WTC11 (cell line): ENCODE results near the gene TSPAN5. TPM values are rescaled to one million over a fixed set of nuclear protein-coding genes. Genes with fewer than 3 reads are reported as not detected.

ENCODE experiments used
- ATAC-seq: fragments of 200-7000 bp; cut with Tn5 transposase; 2 replicates; pipeline ENCODE4 v1.10.0; 2021; ENCODE audit warnings: mild to moderate bottlenecking, moderate library complexity
- CTCF ChIA-PET: fragments of 300-600 bp; sonication (Branson Sonifier 250); formaldehyde crosslinking; loops from one replicate; lab custom pipeline; 2021; ENCODE audit warnings: antibody characterized with exemption; lab: Charles Lee
- POLR2A ChIA-PET: fragments of 350-600 bp; sonication (Branson Sonifier 250); formaldehyde crosslinking; loops from one replicate; lab custom pipeline; 2021; ENCODE audit warnings: antibody characterized with exemption; lab: Charles Lee
- DNase-seq: peaks from one replicate; pipeline ENCODE4 v3.0.0; 2021; ENCODE audit warnings: low spot score
- H3K27ac Mint-ChIP-seq: 2 replicates; pipeline ENCODE4 v1.8.0; 2021; ENCODE audit warnings: mixed read lengths
- H3K27me3 Mint-ChIP-seq: 2 replicates; pipeline ENCODE4 v1.8.0; 2021; ENCODE audit warnings: low read depth, mild to moderate bottlenecking, moderate library complexity, mixed read lengths
- H3K36me3 Mint-ChIP-seq: 2 replicates; pipeline ENCODE4 v1.8.0; 2021; ENCODE audit warnings: mixed read lengths
- H3K4me1 Mint-ChIP-seq: 2 replicates; pipeline ENCODE4 v1.8.0; 2022; ENCODE audit warnings: mixed read lengths
- H3K4me3 Mint-ChIP-seq: 2 replicates; pipeline ENCODE4 v1.8.0; 2021; ENCODE audit warnings: mild to moderate bottlenecking, moderate library complexity, mixed read lengths
- H3K9me3 Mint-ChIP-seq: 2 replicates; pipeline ENCODE4 v1.8.0; 2021; ENCODE audit warnings: mixed read lengths
- CREB1 ChIP-seq: sonication (generic); formaldehyde crosslinking; IDR thresholded peaks from 2 replicates; pipeline ENCODE4 v1.8.0; 2023; ENCODE audit warnings: mild to moderate bottlenecking, missing genetic modification reagents
- EMX1 ChIP-seq: fragments of 250-450 bp; sonication (Bioruptor Pico); IDR thresholded peaks from 2 replicates; pipeline ENCODE4 v1.8.0; 2021; ENCODE audit warnings: mild to moderate bottlenecking
- ETV6 ChIP-seq: sonication (generic); formaldehyde crosslinking; IDR thresholded peaks from 2 replicates; pipeline ENCODE4 v1.8.1; 2022; ENCODE audit warnings: mild to moderate bottlenecking, missing genetic modification reagents
- GTF2I ChIP-seq: fragments of 250-450 bp; sonication (Bioruptor Pico); conservative IDR thresholded peaks from 2 replicates; pipeline ENCODE4 v1.4.0; 2021; ENCODE audit warnings: mild to moderate bottlenecking
- IRF2 ChIP-seq: sonication (generic); formaldehyde crosslinking; IDR thresholded peaks from 2 replicates; pipeline ENCODE4 v1.8.0; 2022; ENCODE audit warnings: low read depth, missing genetic modification reagents, borderline replicate concordance
- KAT7 ChIP-seq: sonication (generic); formaldehyde crosslinking; IDR thresholded peaks from 2 replicates; pipeline ENCODE4 v1.8.1; 2023; ENCODE audit warnings: missing genetic modification reagents, mild to moderate bottlenecking, borderline replicate concordance
- NR3C1 ChIP-seq: sonication (generic); formaldehyde crosslinking; conservative IDR thresholded peaks from 2 replicates; pipeline ENCODE4 v1.8.1; 2023; ENCODE audit warnings: low read depth, mild to moderate bottlenecking, missing genetic modification reagents
- PRDM15 ChIP-seq: sonication (generic); formaldehyde crosslinking; IDR thresholded peaks from 2 replicates; pipeline ENCODE4 v1.8.0; 2022; ENCODE audit warnings: missing genetic modification reagents
- STAT6 ChIP-seq: sonication (generic); formaldehyde crosslinking; conservative IDR thresholded peaks from 2 replicates; pipeline ENCODE4 v1.8.1; 2023; ENCODE audit warnings: mild to moderate bottlenecking, low read depth, missing genetic modification reagents, moderate library complexity
- TEAD4 ChIP-seq: sonication (generic); formaldehyde crosslinking; IDR thresholded peaks from 2 replicates; pipeline ENCODE4 v1.8.0; 2022; ENCODE audit warnings: mild to moderate bottlenecking, missing genetic modification reagents
- ZNF138 ChIP-seq: sonication (generic); formaldehyde crosslinking; conservative IDR thresholded peaks from 2 replicates; pipeline ENCODE4 v1.8.1; 2022; ENCODE audit warnings: mild to moderate bottlenecking, moderate library complexity, missing genetic modification reagents
- ZNF263 ChIP-seq: sonication (generic); formaldehyde crosslinking; IDR thresholded peaks from 2 replicates; pipeline ENCODE4 v1.8.1; 2022; ENCODE audit warnings: low read depth, mild to moderate bottlenecking, moderate library complexity, missing genetic modification reagents
- ZNF281 ChIP-seq: sonication (generic); formaldehyde crosslinking; IDR thresholded peaks from 2 replicates; pipeline ENCODE4 v1.8.0; 2023; ENCODE audit warnings: mild to moderate bottlenecking, missing genetic modification reagents
- ZNF317 ChIP-seq: sonication (generic); formaldehyde crosslinking; IDR thresholded peaks from 2 replicates; pipeline ENCODE4 v1.8.1; 2023; ENCODE audit warnings: low read depth, mild to moderate bottlenecking, moderate library complexity, missing genetic modification reagents, borderline replicate concordance
- total RNA-seq: library from RNA; stranded (reverse); gene quantifications from 3 replicates; pipeline ENCODE4 v1.2.3, GENCODE V29; 2021
- TF ChIP-seq, protein P1 (sequence below): sonication (generic); formaldehyde crosslinking; IDR thresholded peaks from 2 replicates; pipeline ENCODE4 v1.8.1; 2023; ENCODE audit warnings: mild to moderate bottlenecking, missing genetic modification reagents, moderate library complexity
- TF ChIP-seq, protein P2 (sequence below): sonication (generic); formaldehyde crosslinking; IDR thresholded peaks from 2 replicates; pipeline ENCODE4 v1.8.1; 2023; ENCODE audit warnings: mild to moderate bottlenecking, missing genetic modification reagents
- TF ChIP-seq, protein P3 (sequence below): sonication (generic); formaldehyde crosslinking; IDR thresholded peaks from 2 replicates; pipeline ENCODE4 v1.8.0; 2022; ENCODE audit warnings: mild to moderate bottlenecking, missing genetic modification reagents

Gene TSPAN5
- total RNA-seq, 1 experiment from 2014 or later: 22.7 TPM

DNA sequence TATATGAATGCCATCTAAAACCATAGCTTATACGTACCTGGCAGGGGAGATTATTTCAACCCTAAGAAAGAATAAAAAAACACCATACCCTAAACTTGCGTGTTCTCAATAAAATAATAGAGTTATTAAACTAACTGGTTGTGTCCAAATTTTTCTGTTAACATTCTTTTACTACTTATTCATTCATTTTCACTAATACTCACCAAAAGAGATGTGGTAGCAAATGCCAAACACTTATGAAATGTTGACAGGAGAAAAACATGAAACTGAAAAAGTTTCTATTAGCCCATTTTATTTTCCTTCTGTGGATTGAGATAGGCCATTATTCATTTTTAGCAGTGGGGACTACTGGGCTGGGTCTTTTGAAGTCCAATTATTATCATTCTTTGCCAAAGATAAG is 102.0 kb downstream of the TSPAN5 start (continued):
- TF ChIP-seq CREB1 (CRISPR knock-in tag) (no peak), ZNF317 (no peak), TEAD4 (CRISPR knock-in tag) (no peak), ETV6 (CRISPR knock-in tag) (no peak)
- TF ChIP-seq, protein P1, sequence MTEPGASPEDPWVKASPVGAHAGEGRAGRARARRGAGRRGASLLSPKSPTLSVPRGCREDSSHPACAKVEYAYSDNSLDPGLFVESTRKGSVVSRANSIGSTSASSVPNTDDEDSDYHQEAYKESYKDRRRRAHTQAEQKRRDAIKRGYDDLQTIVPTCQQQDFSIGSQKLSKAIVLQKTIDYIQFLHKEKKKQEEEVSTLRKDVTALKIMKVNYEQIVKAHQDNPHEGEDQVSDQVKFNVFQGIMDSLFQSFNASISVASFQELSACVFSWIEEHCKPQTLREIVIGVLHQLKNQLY (CRISPR knock-in tag): no peak

GRCh38 chr4:98555798-98556445 is 102.5 kb downstream of the TSPAN5 start:
- ATAC-seq: no peak
- DNase-seq: no peak
- TF ChIP-seq, protein P2, sequence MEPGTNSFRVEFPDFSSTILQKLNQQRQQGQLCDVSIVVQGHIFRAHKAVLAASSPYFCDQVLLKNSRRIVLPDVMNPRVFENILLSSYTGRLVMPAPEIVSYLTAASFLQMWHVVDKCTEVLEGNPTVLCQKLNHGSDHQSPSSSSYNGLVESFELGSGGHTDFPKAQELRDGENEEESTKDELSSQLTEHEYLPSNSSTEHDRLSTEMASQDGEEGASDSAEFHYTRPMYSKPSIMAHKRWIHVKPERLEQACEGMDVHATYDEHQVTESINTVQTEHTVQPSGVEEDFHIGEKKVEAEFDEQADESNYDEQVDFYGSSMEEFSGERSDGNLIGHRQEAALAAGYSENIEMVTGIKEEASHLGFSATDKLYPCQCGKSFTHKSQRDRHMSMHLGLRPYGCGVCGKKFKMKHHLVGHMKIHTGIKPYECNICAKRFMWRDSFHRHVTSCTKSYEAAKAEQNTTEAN (CRISPR knock-in tag): no peak
- TF ChIP-seq ZNF138 (no peak), EMX1 (CRISPR knock-in tag) (no peak), ZNF263 (CRISPR knock-in tag) (no peak), STAT6 (no peak), NR3C1 (no peak), KAT7 (CRISPR knock-in tag) (no peak), PRDM15 (CRISPR knock-in tag) (no peak), IRF2 (CRISPR knock-in tag) (no peak), GTF2I (CRISPR knock-in tag) (no peak), CREB1 (CRISPR knock-in tag) (no peak), ETV6 (CRISPR knock-in tag) (no peak), ZNF281 (CRISPR knock-in tag) (no peak)
- TF ChIP-seq, protein P3, sequence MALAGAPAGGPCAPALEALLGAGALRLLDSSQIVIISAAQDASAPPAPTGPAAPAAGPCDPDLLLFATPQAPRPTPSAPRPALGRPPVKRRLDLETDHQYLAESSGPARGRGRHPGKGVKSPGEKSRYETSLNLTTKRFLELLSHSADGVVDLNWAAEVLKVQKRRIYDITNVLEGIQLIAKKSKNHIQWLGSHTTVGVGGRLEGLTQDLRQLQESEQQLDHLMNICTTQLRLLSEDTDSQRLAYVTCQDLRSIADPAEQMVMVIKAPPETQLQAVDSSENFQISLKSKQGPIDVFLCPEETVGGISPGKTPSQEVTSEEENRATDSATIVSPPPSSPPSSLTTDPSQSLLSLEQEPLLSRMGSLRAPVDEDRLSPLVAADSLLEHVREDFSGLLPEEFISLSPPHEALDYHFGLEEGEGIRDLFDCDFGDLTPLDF (CRISPR knock-in tag): no peak
- CTCF ChIA-PET: interaction anchor here (0.6 to 2.5 kb wide), 4 partner anchors 9 to 107 kb away, joined by 3 to 8 read pairs (median 4); no protein-coding TSS in a partner anchor
- POLR2A ChIA-PET: interaction anchor here (1.1 kb wide), 1 partner anchor 102 kb away, joined by 3 read pairs; the partner anchor contains the start of gene TSPAN5
- H3K4me3 Mint-ChIP-seq: no peak overlapping the region
- H3K27me3 Mint-ChIP-seq: no peaks in the 10 kb centered on the region
- H3K27ac Mint-ChIP-seq: peak overlapping the region; percentile 81
- peaks cover 4% of the 10 kb centered on the region; the same call in 1 of the 2 replicates for H3K36me3 Mint-ChIP-seq
- peaks cover 67% of the 10 kb centered on the region for H3K4me1 Mint-ChIP-seq
- peaks cover 2% of the 10 kb centered on the region for H3K9me3 Mint-ChIP-seq
